Smooth muscle cell (in vitro differentiated cells): ENCODE data around the gene UGT3A1. TPM values are rescaled to one million over a fixed set of nuclear protein-coding genes. Genes with fewer than 3 reads are reported as not detected.

Experiments
- DNase-seq: peaks from one replicate; lab custom pipeline; 2025; ENCODE audit not compliant: unreplicated experiment; lab: John Stamatoyannopoulos, UW
- H2AFZ ChIP-seq: fragments of 200-600 bp; sonication (generic); 2 replicates; pipeline ENCODE4 v1.6.0; 2016; ENCODE audit warnings: antibody characterized with exemption, low read depth, mild to moderate bottlenecking
- H3F3A ChIP-seq: fragments of 200-600 bp; sonication (generic); 2 replicates; pipeline ENCODE4 v1.6.0; 2017; ENCODE audit warnings: antibody characterized with exemption, low read depth
- H3K27ac ChIP-seq: fragments of 200-600 bp; sonication (generic); 2 replicates; pipeline ENCODE4 v1.5.1; 2016; ENCODE audit warnings: low read depth, mild to moderate bottlenecking
- H3K27me3 ChIP-seq: fragments of 200-600 bp; sonication (generic); 2 replicates; pipeline ENCODE4 v1.6.1; 2016; ENCODE audit warnings: low read depth, mild to moderate bottlenecking
- H3K36me3 ChIP-seq: fragments of 200-600 bp; sonication (generic); 2 replicates; pipeline ENCODE4 v1.5.1; 2016; ENCODE audit warnings: low read depth
- H3K4me1 ChIP-seq: fragments of 200-600 bp; sonication (generic); 2 replicates; pipeline ENCODE4 v1.5.1; 2016; ENCODE audit warnings: low read depth
- H3K4me2 ChIP-seq: fragments of 200-600 bp; sonication (generic); 2 replicates; pipeline ENCODE4 v1.6.0; 2016; ENCODE audit warnings: mild to moderate bottlenecking
- H3K4me3 ChIP-seq: fragments of 200-600 bp; sonication (generic); 2 replicates; pipeline ENCODE4 v1.5.1; 2016; ENCODE audit warnings: mild to moderate bottlenecking
- H3K79me2 ChIP-seq: fragments of 200-600 bp; sonication (generic); 2 replicates; pipeline ENCODE4 v1.6.0; 2016; ENCODE audit warnings: low read depth, mild to moderate bottlenecking
- H3K9ac ChIP-seq: fragments of 200-600 bp; sonication (generic); 2 replicates; pipeline ENCODE4 v1.6.0; 2016; ENCODE audit warnings: low read depth
- H3K9me3 ChIP-seq: fragments of 200-600 bp; sonication (generic); replicated peaks from 2 replicates; pipeline ENCODE4 v1.5.1; 2016; ENCODE audit warnings: low read depth
- H4K20me1 ChIP-seq: fragments of 200-600 bp; sonication (generic); 2 replicates; pipeline ENCODE4 v1.6.0; 2016; ENCODE audit warnings: low read depth
- CTCF ChIP-seq: fragments of 200-600 bp; sonication (generic); IDR thresholded peaks from 2 replicates; pipeline ENCODE4 v1.5.1; 2017; ENCODE audit warnings: borderline replicate concordance, mild to moderate bottlenecking, antibody characterized with exemption; ENCODE audit not compliant: insufficient read depth, poor library complexity, severe bottlenecking
- WGBS: methylation state at CpG from one replicate; pipeline ENCODE4 v1.1.7; 2016; ENCODE audit warnings: low lambda C conversion rate; 5-methylcytosine and 5-hydroxymethylcytosine counted together
- polyA plus RNA-seq: library from polyadenylated mRNA; unstranded; fragments of >200 nt; fragmentation: Nextera tagmentation; extraction: Ambion mirVana; gene quantifications from 2 replicates; pipeline ENCODE4 v1.2.1, GENCODE V29; 2016
- total RNA-seq: library from RNA; depleted of rRNA; stranded (reverse); fragments of >200 nt; gene quantifications from 2 replicates; pipeline ENCODE4 v1.2.3, GENCODE V29; 2014

Gene UGT3A1
- total and polyA plus RNA-seq, 2 experiments from 2014 or later, result not detected

- no peak for DNase-seq
- no peak for TF ChIP-seq CTCF
- WGBS, result 84% methylated on average over 4 of the region's 4 CpGs
Observed at GRCh38 chr5:35971186-35971877, 19.9 kb downstream of the UGT3A1 start.

GRCh38 chr5:35963381-35963843 lies 27.8 kb downstream of the UGT3A1 start:
- no peaks in the 10 kb centered on the region for H4K20me1 ChIP-seq
- no peaks in the 10 kb centered on the region for H3K36me3 ChIP-seq
- no peak overlapping the region for H2AFZ ChIP-seq
- no peak overlapping the region for H3K4me3 ChIP-seq
- no peaks in the 10 kb centered on the region for H3K4me1 ChIP-seq
- WGBS, result 50% methylated on average over 8 of the region's 8 CpGs
- H3K4me2 ChIP-seq, result no peak overlapping the region
- H3K27ac ChIP-seq, result no peak overlapping the region
- no peak for DNase-seq
- H3K27me3 ChIP-seq, result peaks cover 26% of the 10 kb centered on the region
- H3K9ac ChIP-seq, result no peak overlapping the region
- TF ChIP-seq CTCF, result peak; percentile 40
- no peaks in the 10 kb centered on the region for H3K9me3 ChIP-seq
- no peaks in the 10 kb centered on the region for H3F3A ChIP-seq
- H3K79me2 ChIP-seq, result no peaks in the 10 kb centered on the region

More at GRCh38 chr5:35971186-35971877, 19.9 kb downstream of the UGT3A1 start:
- Histone ChIP-seq H3F3A (no peaks in the 10 kb centered on the region), H3K27ac (no peak overlapping the region), H3K4me2 (no peak overlapping the region), H3K9me3 (no peaks in the 10 kb centered on the region), H2AFZ (no peak overlapping the region), H3K79me2 (no peaks in the 10 kb centered on the region), H3K27me3 (no peaks in the 10 kb centered on the region), H3K36me3 (no peaks in the 10 kb centered on the region), H4K20me1 (no peaks in the 10 kb centered on the region), H3K4me1 (no peaks in the 10 kb centered on the region), H3K4me3 (no peak overlapping the region), H3K9ac (no peak overlapping the region)

GRCh38 chr5:35960328-35960727 lies 30.9 kb downstream of the UGT3A1 start:
- Histone ChIP-seq H3K36me3 (no peaks in the 10 kb centered on the region), H3K9ac (no peak overlapping the region), H3K4me3 (no peak overlapping the region), H3K9me3 (no peaks in the 10 kb centered on the region), H2AFZ (no peak overlapping the region), H3K4me2 (no peak overlapping the region), H3K27me3 (peaks cover 35% of the 10 kb centered on the region), H3F3A (no peaks in the 10 kb centered on the region), H4K20me1 (no peaks in the 10 kb centered on the region), H3K27ac (no peak overlapping the region), H3K79me2 (no peaks in the 10 kb centered on the region), H3K4me1 (no peaks in the 10 kb centered on the region)
- DNase-seq, result no peak
- 56% methylated on average over 7 of the region's 7 CpGs for WGBS
- TF ChIP-seq CTCF, result no peak

GRCh38 chr5:35956429-35956828 lies 34.8 kb downstream of the UGT3A1 start:
- no peaks in the 10 kb centered on the region for H3K4me1 ChIP-seq
- H3K4me3 ChIP-seq, result no peak overlapping the region
- H4K20me1 ChIP-seq, result no peaks in the 10 kb centered on the region
- H3K4me2 ChIP-seq, result no peak overlapping the region
- no peaks in the 10 kb centered on the region for H3F3A ChIP-seq
- no peak overlapping the region for H3K9ac ChIP-seq
- no peaks in the 10 kb centered on the region for H3K79me2 ChIP-seq
- no peak for TF ChIP-seq CTCF
- no peaks in the 10 kb centered on the region for H3K36me3 ChIP-seq
- WGBS, result 91% methylated on average over 1 of the region's 1 CpG
- no peaks in the 10 kb centered on the region for H3K9me3 ChIP-seq
- DNase-seq, result no peak
- H3K27me3 ChIP-seq, result peaks cover 68% of the 10 kb centered on the region
- no peak overlapping the region for H3K27ac ChIP-seq
- H2AFZ ChIP-seq, result no peak overlapping the region
